22Rv1 (cell line): ENCODE data around the gene AKT3.

Source experiments
- H3K27ac ChIP-seq: fragments of 450-650 bp; 2 replicates; pipeline ENCODE4 v1.5.1; 2017
- CTCF ChIP-seq: fragments of 450-650 bp; IDR thresholded peaks from 2 replicates; pipeline ENCODE4 v1.5.1; 2017; ENCODE audit warnings: mild to moderate bottlenecking
- ZFX ChIP-seq: fragments of 450-650 bp; IDR thresholded peaks from 2 replicates; pipeline ENCODE4 v1.6.1; 2017; ENCODE audit warnings: antibody characterized with exemption, borderline replicate concordance

AKT3 gene

GRCh38 chr1:243848858-243849420 lies 1.1 kb downstream of the AKT3 start:
- TF ChIP-seq ZFX (no peak), CTCF (no peak)
- H3K27ac ChIP-seq, result no peak overlapping the region

- no peak for TF ChIP-seq ZFX
- no peak for TF ChIP-seq CTCF
- H3K27ac ChIP-seq, result no peak overlapping the region
Measured at GRCh38 chr1:243848165-243848857, 1.7 kb downstream of the AKT3 start.

- no peak overlapping the region for H3K27ac ChIP-seq
- TF ChIP-seq CTCF (no peak), ZFX (no peak)
Measured at GRCh38 chr1:243846761-243847160, 3.3 kb downstream of the AKT3 start.

- no peak overlapping the region for H3K27ac ChIP-seq
- TF ChIP-seq ZFX, result no peak
- TF ChIP-seq CTCF, result no peak
Measured at GRCh38 chr1:243845888-243846287, 4.2 kb downstream of the AKT3 start.

GRCh38 chr1:243844186-243844585 lies 5.9 kb downstream of the AKT3 start:
- H3K27ac ChIP-seq, result no peak overlapping the region
- TF ChIP-seq CTCF (no peak), ZFX (no peak)

- no peak for TF ChIP-seq ZFX
- no peak for TF ChIP-seq CTCF
- H3K27ac ChIP-seq, result no peak overlapping the region
Measured at GRCh38 chr1:243842978-243843511, 7.0 kb downstream of the AKT3 start.

- no peak overlapping the region for H3K27ac ChIP-seq
- TF ChIP-seq CTCF (no peak), ZFX (no peak)
Measured at GRCh38 chr1:243842161-243842560, 7.9 kb downstream of the AKT3 start.
